Activated T-helper 2 cell treated with anti-CD3 and anti-CD28 coated beads, Interferon-gamma antibody, Interleukin-2, Interleukin-4, amounts not matched to agents 10 μg/mL and 5 μg/mL and 100 μg/mL, durations not matched to agents 14 hours and 24 hours and 36 hours (primary cell): ENCODE results near the gene SLC46A2. TPM values are rescaled to one million over a fixed set of nuclear protein-coding genes. Genes with fewer than 3 reads are reported as not detected.

Experiments used
- DNase-seq: peaks from one replicate; pipeline ENCODE4 v3.0.0; 2021; ENCODE audit warnings: low spot score
- H3K27ac Mint-ChIP-seq: one replicate; pipeline ENCODE4 v1.8.0; 2021; ENCODE audit warnings: mixed read lengths
- H3K27me3 Mint-ChIP-seq: one replicate; pipeline ENCODE4 v1.8.0; 2021; ENCODE audit warnings: low read depth, mixed read lengths
- H3K36me3 Mint-ChIP-seq: one replicate; pipeline ENCODE4 v1.8.0; 2021; ENCODE audit warnings: low read depth, mixed read lengths
- H3K4me1 Mint-ChIP-seq: one replicate; pipeline ENCODE4 v1.8.0; 2021; ENCODE audit warnings: low read depth, mixed read lengths
- H3K4me3 Mint-ChIP-seq: one replicate; pipeline ENCODE4 v1.8.0; 2021; ENCODE audit warnings: low read depth, mild to moderate bottlenecking, moderate library complexity, mixed read lengths
- H3K9me3 Mint-ChIP-seq: one replicate; pipeline ENCODE4 v1.8.0; 2021; ENCODE audit warnings: mixed read lengths
- intact Hi-C: fragments of 100-400 bp; cut with micrococcal nuclease; formaldehyde crosslinking; loops from one replicate; pipeline ENCODE4 v1.15.1; 2023
- total RNA-seq: library from RNA; stranded (reverse); gene quantifications from 2 replicates; pipeline ENCODE4 v1.2.3, GENCODE V29; 2022

Gene SLC46A2
- not detected in 2 replicates for total RNA-seq

DNA sequence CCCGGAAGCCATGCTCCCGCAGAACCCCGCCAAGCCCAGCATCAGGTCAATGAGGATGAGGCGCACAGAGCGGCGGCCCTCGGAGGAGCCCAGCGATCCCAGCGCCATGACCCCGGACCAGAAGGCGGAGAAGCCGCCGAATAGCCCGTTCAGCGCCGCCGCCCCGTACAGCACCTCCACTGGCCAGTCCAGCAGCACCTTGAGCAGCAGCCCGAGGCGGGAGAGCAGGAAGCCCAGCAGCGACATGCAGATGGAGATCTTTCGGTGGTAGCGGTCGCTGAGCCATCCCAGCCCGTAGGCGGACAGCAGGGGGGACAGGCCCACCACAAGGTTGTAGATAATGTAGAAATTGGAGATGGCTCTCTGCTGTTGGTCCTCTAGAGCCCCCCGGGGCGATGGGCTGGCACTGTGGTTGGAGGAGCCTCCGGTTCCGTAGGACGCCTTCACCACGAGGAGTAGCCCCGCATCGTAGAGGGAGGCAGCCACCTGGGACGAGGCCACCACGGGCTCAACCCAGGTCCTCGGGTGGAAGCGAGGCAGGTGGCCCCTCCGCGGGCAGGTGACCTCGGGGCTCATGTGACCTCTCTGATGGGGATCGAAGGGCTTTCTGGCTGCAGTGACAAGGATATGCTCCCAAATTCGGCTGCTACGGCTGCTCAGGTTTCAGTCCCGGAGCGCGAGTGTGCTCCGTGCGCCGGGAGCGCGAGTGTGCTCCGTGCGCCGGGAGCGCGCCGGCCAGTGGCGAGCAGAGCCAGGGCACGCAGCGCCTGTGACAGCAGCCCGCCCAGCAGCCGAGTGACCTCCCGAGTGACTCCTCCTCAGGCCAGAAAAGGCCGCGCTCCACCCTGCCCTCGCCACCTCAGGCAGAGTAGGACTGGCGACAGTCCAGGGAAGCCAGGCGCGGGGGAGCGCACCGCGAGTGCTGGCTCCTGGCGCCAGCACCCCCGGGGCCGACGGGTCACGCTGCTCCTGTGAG is at the start of gene SLC46A2:
Gene SLC46A2 (minus strand): TSS at position 771 of the 976 bp plus-strand sequence. CDS start 195 bp downstream, at position 576.
- Mint-ChIP-seq H3K27me3 (peaks cover 28% of the 10 kb centered on the region), H3K36me3 (no peaks in the 10 kb centered on the region), H3K9me3 (no peaks in the 10 kb centered on the region), H3K27ac (no peak within 1 kb of the TSS), H3K4me1 (peaks cover 8% of the 10 kb centered on the region), H3K4me3 (no peak within 1 kb of the TSS)
- DNase-seq = no peak
- intact Hi-C loops = no loop called here

DNA sequence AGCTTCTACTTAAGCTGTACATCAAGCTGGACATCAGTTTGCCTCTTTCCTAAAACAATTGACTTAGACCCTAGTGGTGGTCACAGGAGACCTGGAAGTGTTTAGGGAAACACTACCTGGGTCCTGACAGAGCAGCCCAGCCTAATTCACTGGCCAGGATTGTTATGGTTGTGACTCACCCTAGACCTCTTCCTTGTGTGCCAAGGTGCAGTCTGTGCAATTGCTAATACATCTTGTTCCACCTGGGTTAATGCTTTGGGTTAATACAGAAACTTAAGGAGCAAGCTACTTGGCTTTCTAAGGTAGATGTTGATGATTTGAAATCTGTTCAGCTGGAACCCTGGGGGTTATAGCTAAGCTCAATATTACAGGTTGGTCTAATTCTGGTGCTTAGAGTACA is 48.7 kb upstream of the SLC46A2 start:
- Mint-ChIP-seq H3K27me3 (peaks cover 2% of the 10 kb centered on the region), H3K36me3 (no peaks in the 10 kb centered on the region), H3K9me3 (no peaks in the 10 kb centered on the region), H3K4me1 (no peaks in the 10 kb centered on the region), H3K4me3 (no peak overlapping the region), H3K27ac (no peak overlapping the region)
- no peak for DNase-seq
- intact Hi-C loops = no loop called here

- no peak overlapping the region for H3K4me3 Mint-ChIP-seq
Measured at GRCh38 chr9:112933696-112934095, 43.0 kb upstream of the SLC46A2 start.

DNA sequence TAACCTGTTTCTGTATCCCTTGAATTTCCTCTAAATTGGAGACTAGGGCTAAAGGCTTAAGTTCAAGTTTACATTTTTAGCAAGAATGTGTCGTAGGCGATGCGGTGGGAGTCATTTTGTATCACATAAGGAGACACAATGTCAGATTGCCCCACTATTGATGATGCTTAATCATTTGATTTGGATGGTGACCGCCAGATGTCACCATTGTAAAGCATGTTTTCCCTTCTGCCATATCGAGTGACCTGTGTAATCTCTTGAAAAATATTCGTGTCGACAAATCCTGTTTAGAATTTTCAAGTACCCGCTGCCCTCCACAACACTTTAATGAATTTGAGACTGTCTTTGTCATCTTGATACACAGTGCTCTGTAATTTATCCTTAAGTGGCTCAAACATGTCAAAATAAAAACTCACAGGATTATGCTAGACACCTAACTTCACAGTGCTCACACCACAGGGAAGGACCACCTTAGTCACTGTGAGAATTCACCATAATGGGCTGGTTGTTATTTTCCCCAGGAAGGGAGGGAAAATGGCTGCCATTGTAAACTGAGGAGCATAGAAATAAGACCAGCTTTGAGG is 34.5 kb upstream of the SLC46A2 start:
- H3K27me3 Mint-ChIP-seq = peaks cover 8% of the 10 kb centered on the region
- H3K9me3 Mint-ChIP-seq = no peaks in the 10 kb centered on the region
- intact Hi-C loops = loop anchor here (5.0 kb wide), 1 partner anchor 187 kb away; no protein-coding TSS in a partner anchor
- H3K4me3 Mint-ChIP-seq = no peak overlapping the region
- no peak for DNase-seq
- peaks cover 4% of the 10 kb centered on the region for H3K4me1 Mint-ChIP-seq
- no peak overlapping the region for H3K27ac Mint-ChIP-seq
- no peaks in the 10 kb centered on the region for H3K36me3 Mint-ChIP-seq

More at GRCh38 chr9:112933696-112934095, 43.0 kb upstream of the SLC46A2 start:
- Mint-ChIP-seq H3K36me3 (no peaks in the 10 kb centered on the region), H3K27ac (no peak overlapping the region), H3K9me3 (no peaks in the 10 kb centered on the region), H3K27me3 (peaks cover 4% of the 10 kb centered on the region), H3K4me1 (no peaks in the 10 kb centered on the region)
- DNase-seq = no peak
- intact Hi-C loops = no loop called here

DNA sequence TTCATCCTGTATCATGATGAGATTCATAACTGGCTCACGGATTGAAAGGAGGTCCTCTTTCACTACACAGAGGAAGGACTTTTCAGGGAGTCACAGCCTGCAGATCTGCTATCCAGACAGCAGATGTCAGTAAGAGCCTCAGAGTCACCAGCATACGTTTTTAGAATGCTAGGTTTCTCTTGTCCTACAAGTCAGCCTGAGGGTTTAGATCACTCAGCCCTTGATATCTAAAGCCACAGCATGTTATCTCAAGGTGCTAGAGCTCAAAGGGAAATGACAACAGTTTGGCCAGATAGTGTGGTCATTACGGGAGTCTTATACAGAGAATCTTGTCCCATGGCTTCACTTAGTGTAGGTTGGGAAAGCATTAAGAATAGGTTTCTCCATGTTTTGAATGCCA is 30.9 kb upstream of the SLC46A2 start:
- intact Hi-C loops = no loop called here
- Mint-ChIP-seq H3K27me3 (peaks cover 10% of the 10 kb centered on the region), H3K9me3 (no peaks in the 10 kb centered on the region), H3K27ac (no peak overlapping the region), H3K4me1 (peaks cover 4% of the 10 kb centered on the region), H3K4me3 (no peak overlapping the region), H3K36me3 (no peaks in the 10 kb centered on the region)
- DNase-seq = no peak

DNA sequence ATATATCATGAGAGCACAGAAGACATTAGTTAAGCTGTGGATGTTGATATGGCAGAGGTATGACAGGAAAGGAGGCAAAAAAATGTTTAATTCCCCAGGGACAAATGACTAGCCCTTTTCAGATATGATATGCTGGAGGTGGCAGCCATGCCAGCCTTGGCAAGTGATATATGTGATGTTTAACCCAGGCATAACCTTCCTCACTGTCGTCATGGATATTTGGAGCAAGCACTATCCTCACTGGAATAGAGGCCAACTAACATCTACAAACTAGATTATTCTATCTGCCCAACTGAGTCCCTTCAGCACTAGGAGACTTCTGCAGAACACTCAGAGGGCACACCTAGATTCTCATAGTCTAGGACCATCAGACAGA is 27.3 kb upstream of the SLC46A2 start:
- no peak overlapping the region for H3K27ac Mint-ChIP-seq
- H3K4me3 Mint-ChIP-seq = no peak overlapping the region
- DNase-seq = no peak
- no peaks in the 10 kb centered on the region for H3K9me3 Mint-ChIP-seq
- peaks cover 16% of the 10 kb centered on the region for H3K27me3 Mint-ChIP-seq
- H3K36me3 Mint-ChIP-seq = no peaks in the 10 kb centered on the region
- intact Hi-C loops = no loop called here
- peaks cover 4% of the 10 kb centered on the region for H3K4me1 Mint-ChIP-seq

DNA sequence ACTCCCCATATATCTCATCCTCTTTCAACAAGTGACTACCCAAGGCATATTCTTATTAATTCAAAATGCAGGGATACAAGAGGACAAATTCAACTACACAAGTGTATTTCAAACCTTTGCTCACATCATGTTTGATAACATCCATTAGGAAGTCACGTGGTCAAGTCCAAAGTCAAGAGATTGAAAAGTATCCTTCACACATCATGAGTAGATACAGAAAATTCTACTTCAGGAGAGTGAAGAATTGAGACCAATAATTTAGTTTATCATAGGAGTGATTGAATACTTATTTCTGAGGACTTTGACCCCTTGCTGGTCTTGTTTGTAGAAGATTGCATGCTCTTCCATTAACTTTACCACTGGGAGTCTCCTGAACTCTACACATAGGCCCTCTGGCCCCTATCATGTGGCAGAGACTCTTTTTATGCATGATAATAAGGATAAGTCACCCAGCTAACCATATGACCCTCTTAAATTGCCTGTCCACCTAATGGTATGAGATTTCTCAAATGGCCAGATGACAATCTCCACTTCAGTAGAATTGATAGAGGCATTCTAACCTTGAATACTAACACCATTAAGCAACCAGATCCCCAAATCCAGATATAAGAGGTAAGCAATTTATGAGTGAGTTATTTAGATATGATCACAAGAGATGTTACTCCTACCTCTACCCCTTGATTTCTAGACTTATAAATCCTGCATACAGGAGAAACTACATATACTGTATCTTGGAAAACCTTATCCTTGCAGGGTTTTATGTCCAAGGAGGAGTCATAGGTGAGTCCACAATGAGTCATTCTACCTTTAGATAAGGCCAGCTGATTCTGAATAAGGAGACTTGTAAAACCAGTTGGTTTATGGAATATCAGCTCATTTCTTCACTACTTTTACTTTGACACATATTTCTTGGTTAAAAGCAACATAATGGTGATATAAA is 26.6 kb upstream of the SLC46A2 start:
- H3K36me3 Mint-ChIP-seq = no peaks in the 10 kb centered on the region
- H3K4me1 Mint-ChIP-seq = peaks cover 4% of the 10 kb centered on the region
- no peak overlapping the region for H3K4me3 Mint-ChIP-seq
- peaks cover 16% of the 10 kb centered on the region for H3K27me3 Mint-ChIP-seq
- H3K9me3 Mint-ChIP-seq = no peaks in the 10 kb centered on the region
- intact Hi-C loops = no loop called here
- no peak for DNase-seq
- no peak overlapping the region for H3K27ac Mint-ChIP-seq

- no peaks in the 10 kb centered on the region for H3K36me3 Mint-ChIP-seq
- no peaks in the 10 kb centered on the region for H3K9me3 Mint-ChIP-seq
- no peak overlapping the region for H3K4me3 Mint-ChIP-seq
- no peak overlapping the region for H3K27ac Mint-ChIP-seq
- intact Hi-C loops = no loop called here
- H3K4me1 Mint-ChIP-seq = no peaks in the 10 kb centered on the region
- peaks cover 9% of the 10 kb centered on the region for H3K27me3 Mint-ChIP-seq
- no peak for DNase-seq
Measured at GRCh38 chr9:112914524-112914923, 23.8 kb upstream of the SLC46A2 start.

DNA sequence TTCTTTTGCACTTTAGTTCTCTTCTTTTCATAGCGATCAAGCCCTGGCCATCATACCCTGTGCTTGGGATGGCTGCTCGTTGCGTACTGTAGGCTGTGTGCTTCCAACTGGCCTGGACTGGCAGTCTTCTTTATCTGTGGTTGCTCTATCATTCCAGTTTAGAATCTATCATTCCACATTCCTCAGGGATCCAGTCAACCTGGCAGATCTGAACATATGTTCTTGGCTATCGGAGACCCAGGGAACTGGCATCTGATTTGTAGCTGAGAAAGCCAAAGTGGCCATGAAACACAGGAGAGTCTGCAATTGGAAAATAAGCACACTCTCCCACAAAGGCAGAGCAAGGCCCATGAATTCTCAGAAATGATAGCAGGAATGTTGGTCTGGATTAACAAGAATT is 22.6 kb upstream of the SLC46A2 start:
- peaks cover 9% of the 10 kb centered on the region for H3K27me3 Mint-ChIP-seq
- H3K4me3 Mint-ChIP-seq = no peak overlapping the region
- H3K9me3 Mint-ChIP-seq = no peaks in the 10 kb centered on the region
- intact Hi-C loops = no loop called here
- no peak for DNase-seq
- no peak overlapping the region for H3K27ac Mint-ChIP-seq
- H3K36me3 Mint-ChIP-seq = no peaks in the 10 kb centered on the region
- H3K4me1 Mint-ChIP-seq = no peaks in the 10 kb centered on the region

- intact Hi-C loops = no loop called here
- H3K36me3 Mint-ChIP-seq = no peaks in the 10 kb centered on the region
- no peak overlapping the region for H3K4me3 Mint-ChIP-seq
- H3K27me3 Mint-ChIP-seq = peaks cover 8% of the 10 kb centered on the region
- H3K9me3 Mint-ChIP-seq = no peaks in the 10 kb centered on the region
- no peaks in the 10 kb centered on the region for H3K4me1 Mint-ChIP-seq
- DNase-seq = no peak
- H3K27ac Mint-ChIP-seq = no peak overlapping the region
Measured at GRCh38 chr9:112912636-112913035, 22.0 kb upstream of the SLC46A2 start.

DNA sequence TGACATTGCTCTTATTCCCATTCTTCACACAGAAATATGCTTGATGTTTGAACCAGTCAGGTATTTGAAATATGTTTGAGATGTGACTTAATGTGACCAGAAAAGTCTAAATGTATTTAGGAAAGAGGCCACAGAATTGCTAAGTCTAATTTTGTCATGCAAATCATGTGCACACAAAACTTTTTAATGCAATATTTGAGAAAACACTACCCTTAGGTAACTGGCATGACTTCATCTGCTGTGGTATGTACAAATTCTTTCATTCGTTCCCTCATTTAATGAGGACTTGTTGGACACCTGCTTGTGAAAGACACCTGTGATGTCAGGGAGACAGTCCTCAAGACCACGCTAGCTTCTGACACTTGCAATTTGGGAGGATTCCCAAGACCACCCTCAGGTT is 21.1 kb upstream of the SLC46A2 start:
- intact Hi-C loops = no loop called here
- Mint-ChIP-seq H3K9me3 (no peaks in the 10 kb centered on the region), H3K36me3 (no peaks in the 10 kb centered on the region), H3K27me3 (peaks cover 12% of the 10 kb centered on the region), H3K4me3 (no peak overlapping the region), H3K4me1 (no peaks in the 10 kb centered on the region), H3K27ac (no peak overlapping the region)
- DNase-seq = no peak

- H3K36me3 Mint-ChIP-seq = no peaks in the 10 kb centered on the region
- intact Hi-C loops = no loop called here
Measured at GRCh38 chr9:112905084-112905483, 14.4 kb upstream of the SLC46A2 start.

More at GRCh38 chr9:112905084-112905483, 14.4 kb upstream of the SLC46A2 start:
- H3K4me1 Mint-ChIP-seq = peaks cover 7% of the 10 kb centered on the region
- DNase-seq = no peak
- H3K9me3 Mint-ChIP-seq = no peaks in the 10 kb centered on the region
- peaks cover 23% of the 10 kb centered on the region for H3K27me3 Mint-ChIP-seq
- H3K4me3 Mint-ChIP-seq = no peak overlapping the region
- no peak overlapping the region for H3K27ac Mint-ChIP-seq
